Gastrocnemius medialis (tissue), 4 donors: ENCODE results near the gene C16orf95. TPM values are rescaled to one million over a fixed set of nuclear protein-coding genes. Genes with fewer than 3 reads are reported as not detected.

Experiments used
- ATAC-seq, 2 donors: fragments of 150-250 bp; one replicate each; pipeline ENCODE4 v1.9.1; 2016
- DNase-seq, 2 donors: peaks; one replicate each; pipeline ENCODE4 v3.0.0-alpha.2; 2019
- H3K27ac ChIP-seq, 4 donors: fragments of 200-600 bp; sonication (generic); 1 replicate in 1 of 4; 2 replicates in 3 of 4; pipeline ENCODE4 v1.5.1; 2016 to 2018; ENCODE audit warnings: mild to moderate bottlenecking in 2 of 4, moderate library complexity in 1 of 4
- H3K27me3 ChIP-seq, 3 donors: fragments of 200-600 bp; sonication (generic) in 2 of 3; 1 replicate in 1 of 3; 2 replicates in 2 of 3; pipeline versions ENCODE4 v1.5.1 to v1.6.0; 2016 to 2019; ENCODE audit warnings: mild to moderate bottlenecking in 1 of 3, moderate library complexity in 1 of 3
- H3K36me3 ChIP-seq, 2 donors: fragments of 200-600 bp; sonication (generic) in 1 of 2; one replicate each; pipeline ENCODE4 v1.5.1; 2017 to 2018
- H3K4me1 ChIP-seq, 2 donors: fragments of 200-600 bp; sonication (generic) in 1 of 2; one replicate each; pipeline ENCODE4 v1.5.1; 2016 to 2017; ENCODE audit warnings: mild to moderate bottlenecking in 2 of 2
- H3K4me3 ChIP-seq, 4 donors: fragments of 200-600 bp; sonication (generic) in 3 of 4; 1 replicate in 1 of 4; 2 replicates in 3 of 4; pipeline ENCODE4 v1.5.1; 2016 to 2019; ENCODE audit warnings: mild to moderate bottlenecking in 2 of 4
- H3K9me3 ChIP-seq, 3 donors: fragments of 200-600 bp; sonication (generic) in 2 of 3; 1 replicate in 1 of 3; 2 replicates in 2 of 3; pipeline ENCODE4 v1.5.1; 2016 to 2019
- POLR2A ChIP-seq, 2 donors: fragments of 450-650 bp; IDR thresholded peaks; one replicate each; pipeline ENCODE4 v1.6.1; 2017; ENCODE audit warnings: antibody characterized with exemption in 2 of 2, mild to moderate bottlenecking in 2 of 2, moderate library complexity in 2 of 2
- in situ Hi-C, 4 donors: fragments of 200-750 bp; cut with MboI; loops; one replicate each; pipeline versions ENCODE4 v1.15.0 to v1.8.0; 2017; ENCODE audit warnings: low sequenced_read_pairs in 4 of 4
- intact Hi-C: fragments of 100-400 bp; cut with DNase I; formaldehyde crosslinking; loops from one replicate; pipeline ENCODE4 v1.15.1; 2023; ENCODE audit warnings: low total_unique reads
- total RNA-seq, 4 donors: library from RNA; depleted of rRNA; stranded (reverse); fragments of >200 nt; gene quantifications; one replicate each; pipeline versions ENCODE4 v1.1.0 to v1.2.3, GENCODE V29; 2016
- TF ChIP-seq, protein P1 (sequence below), 5 experiments: fragments of 450-650 bp in 3 of 5; fragments of 200-600 bp in 2 of 5; sonication (generic) in 2 of 5; IDR thresholded peaks in 4 of 5; conservative IDR thresholded peaks in 1 of 5; 1 replicate in 4 of 5; 2 replicates in 1 of 5; pipeline ENCODE4 v1.5.1; 2016 to 2019; ENCODE audit warnings: antibody characterized with exemption in 5 of 5, mild to moderate bottlenecking in 3 of 5, moderate library complexity in 3 of 5

C16orf95 gene
- total RNA-seq, 4 donors from 2014 or later: 0.22 to 3.8 (median 1.3) TPM

DNA sequence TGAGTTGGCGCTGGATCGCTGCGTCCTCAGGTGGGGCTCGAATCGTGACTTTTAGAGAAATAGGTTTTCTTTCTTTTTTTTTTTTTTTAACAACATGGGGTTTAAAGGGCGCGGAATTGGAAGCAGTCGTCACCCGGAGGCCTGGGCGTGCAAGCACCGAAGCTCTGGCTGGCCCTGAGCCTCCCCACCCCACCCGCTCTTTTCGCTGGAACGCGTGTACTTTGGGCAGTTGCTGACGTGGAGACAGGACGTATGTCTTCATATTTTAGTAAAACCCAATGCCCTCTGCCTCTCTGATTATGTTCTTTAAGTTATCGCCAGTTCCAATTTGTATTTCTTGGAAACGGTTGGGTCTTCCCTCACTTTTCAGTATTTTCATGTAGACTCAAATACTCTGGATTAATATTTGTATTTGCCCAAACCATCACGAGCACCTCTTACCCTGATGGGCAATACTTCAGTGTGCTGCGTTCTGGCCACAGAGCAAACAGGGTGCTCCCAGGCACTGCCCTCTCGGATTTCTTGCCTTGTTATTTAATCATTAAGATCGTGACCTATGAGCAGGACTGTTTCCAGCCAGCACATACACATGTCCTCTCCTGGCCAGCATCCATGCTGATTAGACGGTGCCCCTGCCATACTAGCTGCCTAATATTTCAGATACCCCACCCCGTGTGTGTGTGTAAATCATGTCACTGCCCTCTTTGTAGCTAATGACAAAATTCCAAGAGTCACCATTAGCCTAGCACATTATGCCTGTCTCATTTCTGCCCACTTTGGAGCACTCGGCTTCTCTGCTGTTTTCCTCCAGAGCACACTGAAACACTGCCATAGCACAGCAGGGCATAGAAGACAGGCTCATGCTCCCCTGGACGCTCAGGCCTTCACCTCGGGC is 805 bp upstream of the C16orf95 start:
- Histone ChIP-seq H3K4me1 (peaks cover 14 to 15% of the 10 kb centered on the region in 2 donors), H3K9me3 (no peaks in the 10 kb centered on the region), H3K4me3 (peak overlapping the region; percentile 83 to 100 (median 95)), H3K27me3 (no peaks in the 10 kb centered on the region), H3K36me3 (no peaks in the 10 kb centered on the region), H3K27ac (peak overlapping the region; percentile 89 to 99 (median 93))
- in situ Hi-C loops: loop anchor here (5.0 to 10.0 kb wide), 2 partner anchors 74 to 77 kb away; partner anchors contain the start of gene MAP1LC3B (in 4 of the 4)
- peak; percentile 21 to 34 for ATAC-seq
- peak in 1 of 2 donors; percentile 51 for DNase-seq
- intact Hi-C loops: loop anchor here (1.0 to 10.0 kb wide), 4 partner anchors 34 to 227 kb away; no protein-coding TSS in a partner anchor
- TF ChIP-seq, protein P1, sequence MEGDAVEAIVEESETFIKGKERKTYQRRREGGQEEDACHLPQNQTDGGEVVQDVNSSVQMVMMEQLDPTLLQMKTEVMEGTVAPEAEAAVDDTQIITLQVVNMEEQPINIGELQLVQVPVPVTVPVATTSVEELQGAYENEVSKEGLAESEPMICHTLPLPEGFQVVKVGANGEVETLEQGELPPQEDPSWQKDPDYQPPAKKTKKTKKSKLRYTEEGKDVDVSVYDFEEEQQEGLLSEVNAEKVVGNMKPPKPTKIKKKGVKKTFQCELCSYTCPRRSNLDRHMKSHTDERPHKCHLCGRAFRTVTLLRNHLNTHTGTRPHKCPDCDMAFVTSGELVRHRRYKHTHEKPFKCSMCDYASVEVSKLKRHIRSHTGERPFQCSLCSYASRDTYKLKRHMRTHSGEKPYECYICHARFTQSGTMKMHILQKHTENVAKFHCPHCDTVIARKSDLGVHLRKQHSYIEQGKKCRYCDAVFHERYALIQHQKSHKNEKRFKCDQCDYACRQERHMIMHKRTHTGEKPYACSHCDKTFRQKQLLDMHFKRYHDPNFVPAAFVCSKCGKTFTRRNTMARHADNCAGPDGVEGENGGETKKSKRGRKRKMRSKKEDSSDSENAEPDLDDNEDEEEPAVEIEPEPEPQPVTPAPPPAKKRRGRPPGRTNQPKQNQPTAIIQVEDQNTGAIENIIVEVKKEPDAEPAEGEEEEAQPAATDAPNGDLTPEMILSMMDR (IDR thresholded peaks at IDR 0.05 in 4 of 5, conservative IDR thresholded peaks at IDR 0.05 in 1 of 5): no peak
- TF ChIP-seq POLR2A (IDR thresholded peaks at IDR 0.05): no peak

DNA sequence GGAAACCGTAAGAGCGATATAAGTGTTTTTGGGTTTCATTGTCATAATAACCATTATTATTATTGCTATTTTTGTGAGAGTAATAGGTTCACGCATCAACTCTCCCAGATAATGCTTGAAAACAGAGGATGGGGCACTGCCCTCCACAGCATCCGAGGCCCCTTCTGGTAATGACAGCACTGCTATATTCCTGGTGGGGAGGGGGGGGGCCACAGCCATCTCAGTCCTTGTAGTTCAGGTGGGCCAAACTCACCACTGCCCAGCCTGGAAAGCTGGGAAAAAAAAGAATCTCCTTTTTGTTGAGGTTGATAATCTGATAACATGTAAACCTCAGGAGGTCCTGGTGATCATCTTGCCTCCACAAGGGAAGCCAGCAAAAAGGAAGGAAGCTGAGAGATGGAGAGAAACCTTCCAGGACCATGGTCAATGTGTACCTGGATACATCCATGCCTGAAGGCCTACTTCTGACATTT is 706 bp downstream of the C16orf95 start:
- Histone ChIP-seq H3K9me3 (no peaks in the 10 kb centered on the region), H3K4me3 (peak overlapping the region; percentile 83 to 100 (median 95)), H3K27me3 (no peaks in the 10 kb centered on the region), H3K27ac (peak overlapping the region; percentile 89 to 99 (median 93)), H3K36me3 (no peaks in the 10 kb centered on the region), H3K4me1 (peaks cover 14 to 15% of the 10 kb centered on the region in 2 donors)
- in situ Hi-C loops (loop anchor here (5.0 to 10.0 kb wide), 2 partner anchors 76 to 78 kb away; partner anchors contain the start of gene MAP1LC3B (in 4 of the 4)), intact Hi-C loops (loop anchor here (5.0 to 10.0 kb wide), 3 partner anchors 36 to 228 kb away; no protein-coding TSS in a partner anchor)
- TF ChIP-seq, protein P1 (IDR thresholded peaks at IDR 0.05 in 4 of 5, conservative IDR thresholded peaks at IDR 0.05 in 1 of 5): no peak
- TF ChIP-seq POLR2A (IDR thresholded peaks at IDR 0.05): no peak
- ATAC-seq (no peak), DNase-seq (no peak)

DNA sequence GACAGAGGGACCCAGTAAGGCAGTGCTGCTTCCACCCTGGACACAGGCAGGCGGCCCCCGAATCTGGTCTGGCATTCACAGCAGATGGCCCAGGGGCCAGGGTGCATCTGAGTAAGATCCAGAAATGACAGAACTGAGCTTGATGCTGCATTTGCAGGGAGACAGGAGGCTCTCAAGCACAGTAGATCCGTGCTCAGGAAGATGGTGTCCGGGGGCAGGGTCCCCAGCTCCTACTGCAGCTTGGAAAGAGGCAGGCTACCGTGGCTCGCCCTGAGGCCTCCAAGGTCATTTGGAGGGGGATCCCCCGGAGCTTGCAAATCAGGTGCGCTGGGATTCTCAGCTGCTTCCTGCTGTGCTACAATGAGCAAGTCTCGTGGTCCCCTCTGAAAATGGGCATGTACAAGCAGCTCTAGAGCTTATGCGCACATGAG is 2.2 kb downstream of the C16orf95 start:
- DNase-seq: no peak
- H3K9me3 ChIP-seq: no peaks in the 10 kb centered on the region
- H3K4me1 ChIP-seq: peaks cover 14 to 15% of the 10 kb centered on the region in 2 donors
- intact Hi-C loops (loop anchor here (5.0 to 10.0 kb wide), 3 partner anchors 37 to 230 kb away; no protein-coding TSS in a partner anchor), in situ Hi-C loops (loop anchor here (5.0 to 10.0 kb wide), 2 partner anchors 77 to 80 kb away; partner anchors contain the start of gene MAP1LC3B (in 4 of the 4))
- H3K4me3 ChIP-seq: no peak overlapping the region
- no peaks in the 10 kb centered on the region for H3K27me3 ChIP-seq
- no peak for ATAC-seq
- no peaks in the 10 kb centered on the region for H3K36me3 ChIP-seq
- TF ChIP-seq POLR2A (IDR thresholded peaks at IDR 0.05): no peak
- TF ChIP-seq, protein P1 (IDR thresholded peaks at IDR 0.05 in 4 of 5, conservative IDR thresholded peaks at IDR 0.05 in 1 of 5): no peak
- no peak overlapping the region for H3K27ac ChIP-seq

DNA sequence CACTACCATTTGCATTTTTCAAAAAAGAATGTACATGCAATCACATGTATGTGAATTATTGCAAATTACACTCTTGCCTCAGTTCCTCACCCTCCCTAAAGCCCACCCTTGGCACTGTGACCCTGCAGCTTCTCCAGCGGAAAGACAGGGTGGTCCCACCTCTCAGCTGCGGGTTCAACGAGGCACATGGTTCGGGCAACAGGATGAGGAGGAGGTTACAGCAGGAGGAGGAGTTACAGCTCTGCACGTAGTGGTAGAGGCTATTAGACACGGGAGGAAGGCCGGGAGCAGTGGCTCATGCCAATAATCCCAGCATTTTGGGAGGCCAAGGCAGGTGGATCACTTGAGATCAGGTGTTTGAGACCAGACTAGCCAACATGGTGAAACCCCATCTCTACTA is 5.2 kb downstream of the C16orf95 start:
- no peak for DNase-seq
- no peaks in the 10 kb centered on the region for H3K9me3 ChIP-seq
- H3K4me1 ChIP-seq: peaks cover 6 to 7% of the 10 kb centered on the region in 2 donors
- intact Hi-C loops: loop anchor here (10.0 kb wide), 2 partner anchors 153 to 233 kb away; no protein-coding TSS in a partner anchor
- TF ChIP-seq, protein P1 (IDR thresholded peaks at IDR 0.05 in 4 of 5, conservative IDR thresholded peaks at IDR 0.05 in 1 of 5): no peak
- TF ChIP-seq POLR2A (IDR thresholded peaks at IDR 0.05): no peak
- ATAC-seq: no peak
- in situ Hi-C loops: loop anchor here in 2 of 4 donors (10.0 kb wide), 1 partner anchor 83 kb away; the partner anchor contains the start of gene MAP1LC3B (in 2 of the 2)
- no peak overlapping the region for H3K4me3 ChIP-seq
- no peaks in the 10 kb centered on the region for H3K27me3 ChIP-seq
- no peaks in the 10 kb centered on the region for H3K36me3 ChIP-seq
- no peak overlapping the region for H3K27ac ChIP-seq
